Right lobe of liver (tissue), 6 donors: Measurements from ENCODE around the gene AK9. TPM values are rescaled to one million over a fixed set of nuclear protein-coding genes. Genes with fewer than 3 reads are reported as not detected.

Experiments
- ATAC-seq, 4 donors: fragments of 200-7000 bp; cut with Tn5 transposase; one replicate each; pipeline ENCODE4 v1.9.1; 2020; ENCODE audit warnings: mild to moderate bottlenecking in 4 of 4, moderate library complexity in 4 of 4
- DNase-seq, 3 donors: peaks; one replicate each; pipeline ENCODE4 v3.0.0-alpha.2; 2020
- H3K27ac ChIP-seq, 3 donors: fragments of 200-600 bp; one replicate each; pipeline ENCODE4 v1.8.0; 2022
- H3K27me3 ChIP-seq, 2 donors: fragments of 200-600 bp; one replicate each; pipeline ENCODE4 v1.8.0; 2022
- H3K36me3 ChIP-seq, 4 donors: fragments of 200-600 bp; sonication (generic) in 1 of 4; one replicate each; pipeline versions ENCODE4 v1.5.1 to v1.8.0; 2017 to 2022; ENCODE audit warnings: control low read depth in 1 of 4
- H3K4me1 ChIP-seq, 4 donors: fragments of 200-600 bp; sonication (generic) in 1 of 4; one replicate each; pipeline versions ENCODE4 v1.5.1 to v1.8.0; 2017 to 2022; ENCODE audit warnings: control low read depth in 1 of 4
- H3K4me3 ChIP-seq, 3 donors: fragments of 200-600 bp; one replicate each; pipeline ENCODE4 v1.8.0; 2022
- H3K9me3 ChIP-seq, 4 donors: fragments of 200-600 bp; sonication (generic) in 1 of 4; one replicate each; pipeline versions ENCODE4 v1.5.1 to v1.8.0; 2017 to 2022; ENCODE audit warnings: control low read depth in 1 of 4
- POLR2A ChIP-seq: fragments of 450-650 bp; IDR thresholded peaks from one replicate; pipeline ENCODE4 v1.6.1; 2017; ENCODE audit warnings: antibody characterized with exemption, mild to moderate bottlenecking
- WGBS: methylation state at CpG from one replicate; pipeline ENCODE4 v1.1.6; 2018; ENCODE audit warnings: low coverage, low lambda C conversion rate; ENCODE audit not compliant: insufficient coverage; ENCODE audit errors: missing lambda C conversion rate; 5-methylcytosine and 5-hydroxymethylcytosine counted together
- intact Hi-C, 2 donors: fragments of 100-400 bp; cut with DNase I; formaldehyde crosslinking; loops; one replicate each; pipeline versions ENCODE4 v1.11.2 to v1.14.1; 2022
- total RNA-seq, 6 experiments: library from RNA; depleted of rRNA in 2 of 6; stranded (reverse); fragments of >200 nt in 2 of 6; fragmentation: NEBNext Ultra II Directional in 3 of 6; extraction: Animal tissue kit (Norgen Biotek cat#: 25700) in 3 of 6; gene quantifications; one replicate each; pipeline versions ENCODE4 v1.1.0 to v1.2.4, GENCODE V29; 2016 to 2023
- TF ChIP-seq, protein P1 (sequence below), 4 donors: fragments of 200-600 bp in 3 of 4; fragments of 450-650 bp in 1 of 4; IDR thresholded peaks; one replicate each; pipeline versions ENCODE4 v1.5.1 to v1.8.0; 2016 to 2022; ENCODE audit warnings: antibody characterized with exemption in 4 of 4, mild to moderate bottlenecking in 2 of 4
- donor health status: DM: no; HTN: yes; CAD: no.
- donor health status: DM: no; HTN: no; CAD: no.
- donor health status: DM: no; HTN: no; CAD: no.
- donor health status: DM: no; HTN: yes; CAD: no.
- donor health status: DM: no; HTN: yes; CAD: no.

Gene AK9
- total RNA-seq, 6 experiments from 2014 or later: 1.5 to 3.9 (median 2.5) TPM

DNA sequence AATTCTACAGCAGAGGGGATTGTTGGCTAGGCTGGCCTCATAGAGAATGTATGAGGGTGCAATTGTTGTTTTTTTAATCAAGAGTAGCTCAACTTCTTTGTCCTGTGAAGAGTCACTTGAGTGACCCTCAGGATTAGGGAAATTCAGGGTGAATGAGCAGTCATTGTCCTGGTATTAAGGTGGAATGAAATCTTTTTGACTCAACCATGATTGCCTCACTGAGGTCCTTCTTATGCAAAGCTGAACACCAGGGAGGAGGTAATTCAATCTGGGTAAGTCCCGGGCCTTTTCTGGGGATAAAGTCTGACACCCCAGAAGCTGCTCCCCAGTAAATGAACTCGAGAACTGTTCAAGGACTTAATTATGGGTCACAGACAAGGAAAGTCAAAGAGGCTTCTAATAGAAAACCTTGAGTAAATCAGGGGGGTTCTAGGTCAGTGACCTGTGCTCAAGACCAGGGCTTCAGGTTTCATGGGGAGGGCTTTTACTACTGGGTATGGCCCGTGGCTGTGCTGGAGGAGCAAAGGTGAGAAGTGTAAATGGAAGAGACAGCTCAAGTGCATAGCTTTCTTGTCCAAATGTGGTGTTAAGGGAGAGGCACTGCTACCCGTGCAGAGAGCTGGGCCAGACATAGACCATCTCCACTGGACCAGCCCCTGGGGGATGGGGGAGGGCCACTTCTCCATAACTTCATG lies 182.7 kb downstream of the AK9 start:
- Histone ChIP-seq H3K27ac (no peak overlapping the region), H3K27me3 (no peaks in the 10 kb centered on the region), H3K9me3 (no peaks in the 10 kb centered on the region), H3K4me1 (peaks cover 0 to 8% (median 1%) of the 10 kb centered on the region in 4 donors), H3K4me3 (no peak overlapping the region), H3K36me3 (no peaks in the 10 kb centered on the region)
- intact Hi-C loops: no loop called here
- TF ChIP-seq, protein P1, sequence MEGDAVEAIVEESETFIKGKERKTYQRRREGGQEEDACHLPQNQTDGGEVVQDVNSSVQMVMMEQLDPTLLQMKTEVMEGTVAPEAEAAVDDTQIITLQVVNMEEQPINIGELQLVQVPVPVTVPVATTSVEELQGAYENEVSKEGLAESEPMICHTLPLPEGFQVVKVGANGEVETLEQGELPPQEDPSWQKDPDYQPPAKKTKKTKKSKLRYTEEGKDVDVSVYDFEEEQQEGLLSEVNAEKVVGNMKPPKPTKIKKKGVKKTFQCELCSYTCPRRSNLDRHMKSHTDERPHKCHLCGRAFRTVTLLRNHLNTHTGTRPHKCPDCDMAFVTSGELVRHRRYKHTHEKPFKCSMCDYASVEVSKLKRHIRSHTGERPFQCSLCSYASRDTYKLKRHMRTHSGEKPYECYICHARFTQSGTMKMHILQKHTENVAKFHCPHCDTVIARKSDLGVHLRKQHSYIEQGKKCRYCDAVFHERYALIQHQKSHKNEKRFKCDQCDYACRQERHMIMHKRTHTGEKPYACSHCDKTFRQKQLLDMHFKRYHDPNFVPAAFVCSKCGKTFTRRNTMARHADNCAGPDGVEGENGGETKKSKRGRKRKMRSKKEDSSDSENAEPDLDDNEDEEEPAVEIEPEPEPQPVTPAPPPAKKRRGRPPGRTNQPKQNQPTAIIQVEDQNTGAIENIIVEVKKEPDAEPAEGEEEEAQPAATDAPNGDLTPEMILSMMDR (IDR thresholded peaks at IDR 0.05): no peak
- TF ChIP-seq POLR2A: no peak
- WGBS: 86% methylated on average over 4 of the region's 4 CpGs
- no peak for ATAC-seq
- no peak for DNase-seq

DNA sequence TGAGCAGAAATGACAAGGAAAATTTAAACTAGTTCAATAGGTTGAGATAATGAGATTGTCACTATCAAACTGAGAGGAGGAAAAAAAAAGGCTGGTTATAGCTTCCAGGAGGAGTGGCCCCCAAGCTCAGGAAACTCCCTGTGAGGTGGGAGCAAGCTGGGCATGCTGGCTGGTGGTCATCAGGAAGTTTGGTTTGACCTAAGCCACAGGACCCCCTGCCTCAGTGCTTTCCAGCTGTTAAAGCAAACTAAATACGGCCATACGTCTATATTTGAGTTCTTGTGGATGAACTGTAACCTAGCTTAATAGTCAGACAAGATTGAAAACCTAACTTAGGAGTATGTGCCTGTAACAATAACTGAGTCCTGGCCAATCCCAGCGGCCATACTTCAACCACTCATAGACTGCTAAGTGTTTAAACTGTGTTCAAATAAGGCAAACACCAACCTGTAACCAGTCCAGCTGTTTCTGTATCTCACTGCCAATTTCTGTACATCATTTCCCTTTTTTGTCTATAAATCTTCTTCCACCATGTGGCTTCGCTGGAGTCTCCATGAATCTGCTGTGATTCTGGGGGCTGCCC lies 183.4 kb downstream of the AK9 start:
- no peak for DNase-seq
- H3K4me3 ChIP-seq: no peak overlapping the region
- WGBS: 79% methylated on average over 4 of the region's 4 CpGs

DNA sequence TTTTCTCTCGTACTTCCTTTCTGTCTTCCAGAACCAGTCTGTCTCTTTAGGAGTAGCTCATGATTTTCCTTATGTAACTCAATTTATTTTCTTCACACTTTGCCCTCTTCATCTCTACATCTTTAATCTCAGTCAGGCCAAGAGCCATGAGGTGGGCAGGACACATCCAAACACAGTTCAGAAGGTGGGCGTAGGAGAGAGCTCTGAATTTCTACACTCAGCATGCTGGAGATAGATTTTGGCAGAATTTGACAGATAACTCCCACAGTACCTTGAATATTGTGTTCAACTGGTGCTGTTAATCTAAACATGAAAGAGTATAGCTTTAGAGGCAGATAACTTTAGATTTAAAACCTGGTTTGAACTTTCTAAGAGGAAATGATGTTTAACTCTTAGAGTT lies 184.2 kb downstream of the AK9 start:
- H3K27ac ChIP-seq: no peak overlapping the region
- peaks cover 0 to 9% (median 2%) of the 10 kb centered on the region in 4 donors for H3K4me1 ChIP-seq
- intact Hi-C loops: no loop called here
- no peak overlapping the region for H3K4me3 ChIP-seq
- DNase-seq (no peak), ATAC-seq (no peak)
- H3K36me3 ChIP-seq: no peaks in the 10 kb centered on the region
- H3K27me3 ChIP-seq: no peaks in the 10 kb centered on the region
- WGBS: 75% methylated on average over 2 of the region's 2 CpGs
- TF ChIP-seq, protein P1 (IDR thresholded peaks at IDR 0.05): no peak
- TF ChIP-seq POLR2A: no peak
- H3K9me3 ChIP-seq: no peaks in the 10 kb centered on the region

More for the DNA sequence above, 183.4 kb downstream of the AK9 start:
- H3K9me3 ChIP-seq: no peaks in the 10 kb centered on the region
- ATAC-seq: no peak
- no peaks in the 10 kb centered on the region for H3K36me3 ChIP-seq
- TF ChIP-seq, protein P1 (IDR thresholded peaks at IDR 0.05): no peak
- TF ChIP-seq POLR2A: no peak
- no peak overlapping the region for H3K27ac ChIP-seq
- H3K27me3 ChIP-seq: no peaks in the 10 kb centered on the region
- peaks cover 0 to 9% (median 2%) of the 10 kb centered on the region in 4 donors for H3K4me1 ChIP-seq
- intact Hi-C loops: no loop called here

DNA sequence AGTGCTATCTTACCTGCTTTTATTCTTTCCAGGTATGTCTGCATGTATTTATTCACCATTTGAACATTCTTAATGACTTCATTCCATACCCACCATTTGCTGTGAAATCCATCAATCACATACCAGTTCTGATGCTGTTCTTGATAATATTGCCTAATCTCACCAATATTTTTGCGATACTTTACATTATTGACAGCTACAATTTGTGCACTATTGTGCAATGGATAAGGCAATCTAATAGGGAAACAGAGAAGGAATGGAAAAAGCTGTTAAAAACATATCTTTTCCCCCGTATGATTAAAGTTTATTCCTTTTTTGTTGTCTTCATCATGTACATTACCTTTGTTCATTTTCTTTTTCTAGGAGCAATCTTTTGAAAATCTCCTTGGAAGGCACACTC lies 184.7 kb downstream of the AK9 start:
- no peak for DNase-seq
- TF ChIP-seq POLR2A: no peak
- TF ChIP-seq, protein P1 (IDR thresholded peaks at IDR 0.05): no peak
- Histone ChIP-seq H3K36me3 (no peaks in the 10 kb centered on the region), H3K4me1 (peaks cover 0 to 9% (median 2%) of the 10 kb centered on the region in 4 donors), H3K27me3 (no peaks in the 10 kb centered on the region), H3K4me3 (no peak overlapping the region), H3K27ac (no peak overlapping the region), H3K9me3 (no peaks in the 10 kb centered on the region)
- intact Hi-C loops: no loop called here
- ATAC-seq: no peak
- WGBS: 79% methylated on average over 2 of the region's 2 CpGs
